Measurements from ENCODE around the gene PHF5A. TPM values are rescaled to one million over a fixed set of nuclear protein-coding genes. Genes with fewer than 3 reads are reported as not detected.

The PHF5A gene
- total RNA-seq, 1 donor from 2014 or later, result 44.2 TPM

DNA sequence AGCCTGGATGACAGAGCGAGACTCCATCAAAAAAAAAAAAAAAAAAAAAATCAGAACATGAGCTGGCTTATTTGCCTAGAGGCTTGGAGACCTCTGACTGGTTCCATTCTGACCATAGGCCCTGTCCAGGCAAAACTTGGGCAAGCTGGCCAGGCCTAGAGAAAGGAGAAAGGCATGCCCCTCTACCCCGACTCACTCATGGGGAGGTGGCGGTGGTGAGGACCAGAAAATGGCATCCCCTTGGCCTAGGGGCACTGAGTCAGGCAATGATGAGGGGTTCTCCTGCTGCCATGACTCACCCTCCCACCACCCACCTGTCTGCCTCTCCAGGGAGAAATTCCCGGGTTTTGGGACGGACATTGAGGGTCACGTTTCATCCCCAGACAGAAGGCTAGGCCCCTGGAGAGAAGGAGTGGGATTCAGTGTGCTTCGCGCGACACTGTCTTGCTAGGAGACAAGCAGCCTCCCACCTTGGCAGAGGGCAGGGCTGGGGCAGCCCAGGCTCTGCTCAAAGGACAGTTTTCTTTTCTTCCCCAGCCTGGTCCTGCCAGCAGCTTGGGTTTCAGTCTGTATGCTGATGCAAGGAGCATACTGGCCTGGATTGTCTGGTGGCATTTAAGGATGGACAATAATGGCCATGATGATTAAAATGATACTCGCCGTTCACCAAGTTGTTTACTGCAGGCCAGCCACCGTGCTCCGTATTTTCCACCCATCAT is 39.1 kb downstream of the PHF5A start:
- Mint-ChIP-seq H3K9me3 (no peaks in the 10 kb centered on the region), H3K36me3 (peaks cover 20% of the 10 kb centered on the region), H3K27ac (no peak overlapping the region), H3K4me1 (no peaks in the 10 kb centered on the region), H3K27me3 (ENCODE audit: low read depth) (no peaks in the 10 kb centered on the region), H3K4me3 (no peak overlapping the region)
- TF ChIP-seq, protein P1, sequence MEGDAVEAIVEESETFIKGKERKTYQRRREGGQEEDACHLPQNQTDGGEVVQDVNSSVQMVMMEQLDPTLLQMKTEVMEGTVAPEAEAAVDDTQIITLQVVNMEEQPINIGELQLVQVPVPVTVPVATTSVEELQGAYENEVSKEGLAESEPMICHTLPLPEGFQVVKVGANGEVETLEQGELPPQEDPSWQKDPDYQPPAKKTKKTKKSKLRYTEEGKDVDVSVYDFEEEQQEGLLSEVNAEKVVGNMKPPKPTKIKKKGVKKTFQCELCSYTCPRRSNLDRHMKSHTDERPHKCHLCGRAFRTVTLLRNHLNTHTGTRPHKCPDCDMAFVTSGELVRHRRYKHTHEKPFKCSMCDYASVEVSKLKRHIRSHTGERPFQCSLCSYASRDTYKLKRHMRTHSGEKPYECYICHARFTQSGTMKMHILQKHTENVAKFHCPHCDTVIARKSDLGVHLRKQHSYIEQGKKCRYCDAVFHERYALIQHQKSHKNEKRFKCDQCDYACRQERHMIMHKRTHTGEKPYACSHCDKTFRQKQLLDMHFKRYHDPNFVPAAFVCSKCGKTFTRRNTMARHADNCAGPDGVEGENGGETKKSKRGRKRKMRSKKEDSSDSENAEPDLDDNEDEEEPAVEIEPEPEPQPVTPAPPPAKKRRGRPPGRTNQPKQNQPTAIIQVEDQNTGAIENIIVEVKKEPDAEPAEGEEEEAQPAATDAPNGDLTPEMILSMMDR (IDR thresholded peaks at IDR 0.05; ENCODE audit: unreplicated experiment), result no peak
- DNase-seq (ENCODE audit: low spot score in 2 of 2, unreplicated experiment in 2 of 2), result no peak

DNA sequence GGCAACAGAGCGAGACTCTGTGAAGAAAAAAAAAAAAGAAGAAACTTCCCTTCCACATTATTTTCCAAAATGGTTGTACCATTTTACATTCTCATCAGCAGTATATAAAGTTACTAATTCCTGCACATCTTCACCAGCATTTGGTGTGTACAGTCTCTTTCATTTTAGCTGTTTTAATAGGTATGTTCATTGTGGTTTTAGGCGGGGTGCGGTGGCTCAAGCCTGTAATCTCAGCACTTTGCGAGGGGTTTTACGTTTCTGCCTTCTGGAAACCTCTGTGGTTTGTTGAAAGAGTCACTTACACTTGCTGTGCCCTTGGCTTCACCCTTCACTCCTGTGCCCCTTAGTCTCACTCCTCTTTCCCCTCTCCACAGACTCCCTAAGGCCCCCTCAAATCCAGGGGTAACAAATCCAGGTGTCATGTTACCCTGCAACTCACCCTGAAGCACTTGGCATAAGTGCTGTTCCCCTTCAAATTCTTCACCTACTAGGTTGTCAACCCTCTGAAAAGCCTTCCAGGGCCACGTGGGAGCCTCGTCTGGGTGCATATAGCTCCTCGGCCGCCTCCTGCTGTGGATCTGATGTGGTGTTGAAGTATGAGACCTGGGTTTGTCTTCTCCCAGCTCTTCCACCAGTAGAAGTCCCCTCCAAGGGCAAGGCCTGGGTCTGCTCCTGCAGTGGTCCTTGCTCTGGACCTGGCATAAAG is 42.7 kb downstream of the PHF5A start:
- TF ChIP-seq, protein P1 (IDR thresholded peaks at IDR 0.05; ENCODE audit: unreplicated experiment), result no peak
- no peaks in the 10 kb centered on the region for H3K27me3 Mint-ChIP-seq (ENCODE audit: low read depth)

DNA sequence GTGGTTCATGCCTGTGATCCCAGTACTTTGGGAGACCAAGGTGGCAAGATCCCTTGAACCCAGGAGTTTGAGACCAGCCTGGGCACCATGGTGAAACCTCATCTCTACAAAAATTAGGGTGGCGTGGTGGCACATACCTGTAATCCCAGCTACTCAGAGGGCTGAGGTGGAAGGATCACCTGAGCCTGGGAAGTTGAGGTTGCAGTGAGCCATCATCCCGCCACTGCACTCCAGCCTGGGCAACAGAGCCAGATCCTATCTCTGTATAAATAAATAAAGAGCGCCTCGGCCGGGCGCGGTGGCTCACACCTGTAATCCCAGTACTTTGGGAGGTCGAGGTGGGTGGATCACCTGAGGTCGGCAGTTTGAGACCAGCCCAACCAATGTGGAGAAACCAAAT is 49.8 kb downstream of the PHF5A start:
- H3K4me1 Mint-ChIP-seq, result peaks cover 9% of the 10 kb centered on the region
- H3K36me3 Mint-ChIP-seq, result peaks cover 4% of the 10 kb centered on the region
- no peak overlapping the region for H3K27ac Mint-ChIP-seq
- no peaks in the 10 kb centered on the region for H3K27me3 Mint-ChIP-seq (ENCODE audit: low read depth)
- H3K4me3 Mint-ChIP-seq, result no peak overlapping the region
- TF ChIP-seq, protein P1 (IDR thresholded peaks at IDR 0.05; ENCODE audit: unreplicated experiment), result no peak
- no peaks in the 10 kb centered on the region for H3K9me3 Mint-ChIP-seq
- no peak for DNase-seq (ENCODE audit: low spot score in 2 of 2, unreplicated experiment in 2 of 2)

More for the DNA sequence above, 42.7 kb downstream of the PHF5A start:
- no peak overlapping the region for H3K4me3 Mint-ChIP-seq
- peaks cover 14% of the 10 kb centered on the region for H3K36me3 Mint-ChIP-seq
- no peaks in the 10 kb centered on the region for H3K4me1 Mint-ChIP-seq
- no peaks in the 10 kb centered on the region for H3K9me3 Mint-ChIP-seq
- no peak for DNase-seq (ENCODE audit: low spot score in 2 of 2, unreplicated experiment in 2 of 2)
- H3K27ac Mint-ChIP-seq, result no peak overlapping the region

DNA sequence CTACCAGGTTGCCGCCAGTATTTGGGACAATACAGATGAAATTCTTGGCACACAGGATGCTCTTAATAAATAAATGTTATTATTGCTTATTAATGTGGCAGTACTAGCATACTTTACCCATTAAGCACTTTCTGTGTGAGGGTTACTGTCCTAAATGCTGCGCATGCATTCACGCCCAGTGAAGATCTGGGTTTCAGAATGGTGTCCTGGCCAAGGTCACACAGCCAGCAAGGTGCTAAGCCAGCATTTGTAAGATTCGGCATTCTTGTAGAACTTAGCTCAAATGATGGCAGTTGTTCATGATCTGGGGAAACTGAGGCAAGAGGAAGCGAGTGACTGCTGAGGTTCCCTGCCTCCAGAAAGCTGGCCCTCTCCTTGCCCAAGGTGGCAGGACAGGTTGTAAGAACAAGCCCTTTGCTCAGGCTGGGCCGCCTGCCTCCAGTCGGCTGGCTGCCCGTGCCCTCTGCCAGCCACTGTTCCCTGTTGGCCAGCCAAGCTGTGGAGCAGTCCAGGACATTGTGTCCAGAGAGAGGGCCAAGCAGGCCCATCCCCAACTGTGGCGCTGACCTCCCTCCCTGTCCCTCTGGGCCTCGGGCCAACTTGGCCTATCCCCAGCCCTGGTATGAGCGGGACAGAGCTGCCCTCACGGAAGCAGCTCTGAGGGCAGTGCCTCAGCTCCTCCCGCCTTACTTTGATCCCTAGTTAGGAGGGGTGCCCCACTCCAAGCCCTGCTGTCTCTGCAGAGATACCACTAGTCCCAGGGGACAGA is 50.7 kb downstream of the PHF5A start:
- Mint-ChIP-seq H3K4me3 (no peak overlapping the region), H3K4me1 (peaks cover 9% of the 10 kb centered on the region), H3K27ac (no peak overlapping the region), H3K36me3 (peaks cover 2% of the 10 kb centered on the region), H3K27me3 (ENCODE audit: low read depth) (no peaks in the 10 kb centered on the region), H3K9me3 (no peaks in the 10 kb centered on the region)
- no peak for DNase-seq (ENCODE audit: low spot score in 2 of 2, unreplicated experiment in 2 of 2)
- TF ChIP-seq, protein P1 (IDR thresholded peaks at IDR 0.05; ENCODE audit: unreplicated experiment), result no peak

DNA sequence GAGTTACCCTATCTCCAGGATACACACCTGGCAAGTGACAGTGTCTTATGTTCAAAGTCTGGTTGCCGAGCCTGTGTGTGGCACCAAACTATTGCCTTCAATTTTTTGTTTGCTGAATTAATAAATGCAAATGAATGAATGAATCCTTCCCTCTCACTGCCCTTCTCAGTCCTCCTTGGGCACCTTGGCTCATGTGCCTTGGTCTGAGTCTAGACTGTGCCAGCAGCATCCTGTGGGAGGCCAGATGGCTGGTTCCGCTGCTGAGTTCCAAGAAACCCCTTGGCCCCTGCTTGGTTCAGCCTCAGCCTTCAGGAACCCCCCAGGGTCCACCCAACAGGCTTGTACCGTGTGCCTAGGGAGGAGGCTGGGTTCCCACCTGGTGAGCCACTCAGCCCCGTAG is 52.9 kb downstream of the PHF5A start:
- peaks cover 16% of the 10 kb centered on the region for H3K4me1 Mint-ChIP-seq
- peak overlapping the region; percentile 39 for H3K27ac Mint-ChIP-seq
- DNase-seq (ENCODE audit: low spot score in 2 of 2, unreplicated experiment in 2 of 2), result no peak
- H3K27me3 Mint-ChIP-seq (ENCODE audit: low read depth), result no peaks in the 10 kb centered on the region
- peak overlapping the region; percentile 40 for H3K4me3 Mint-ChIP-seq
- TF ChIP-seq, protein P1 (IDR thresholded peaks at IDR 0.05; ENCODE audit: unreplicated experiment), result no peak
- H3K9me3 Mint-ChIP-seq, result no peaks in the 10 kb centered on the region
- H3K36me3 Mint-ChIP-seq, result no peaks in the 10 kb centered on the region

Data from mesothelial cell of epicardium (in vitro differentiated cells).